ENCODE data around the gene ZNF827. TPM values are rescaled to one million over a fixed set of nuclear protein-coding genes. Genes with fewer than 3 reads are reported as not detected.

ZNF827 gene
- polyA plus RNA-seq, 1 donor (not counting 4 experiments of a cell fraction or from before 2014, with no cell fraction given) = 4.7 TPM

- H4K20me1 ChIP-seq (ENCODE audit: control insufficient read depth, extremely low read depth, insufficient read depth, low read length) = no peaks in the 10 kb centered on the region
- DNase-seq (ENCODE audit: low read depth, low spot score) = no peak
- H3K9ac ChIP-seq (ENCODE audit: control insufficient read depth, extremely low read depth, insufficient read depth, low read length) = no peak overlapping the region
- no peak overlapping the region for H3K4me3 ChIP-seq (ENCODE audit: control insufficient read depth in 2 of 3, extremely low read depth in 1 of 3, insufficient read depth in 2 of 3, low read depth in 1 of 3, low read length in 3 of 3)
- dilution Hi-C loops (cut with MboI; ENCODE audit: extremely low pct_ligation_motif_present, low sequenced_read_pairs) = no loop called here
- FAIRE-seq = no peak
- no peak overlapping the region for H3K4me2 ChIP-seq (ENCODE audit: control insufficient read depth, extremely low read depth, insufficient read depth, low read depth, low read length)
- no peak overlapping the region for H2AFZ ChIP-seq (ENCODE audit: control insufficient read depth, low read length)
- H3K9me1 ChIP-seq (ENCODE audit: control insufficient read depth, extremely low read depth, insufficient read depth, low read length) = no peaks in the 10 kb centered on the region
- no peak overlapping the region for H3K27ac ChIP-seq (ENCODE audit: control insufficient read depth, insufficient read depth, low read length)
- no peaks in the 10 kb centered on the region for H3K9me3 ChIP-seq (ENCODE audit: control insufficient read depth, low read depth, low read length)
- no peak for TF ChIP-seq CTCF (optimal IDR thresholded peaks at IDR 0.05 in 1 of 3, IDR thresholded peaks at IDR 0.05 in 1 of 3, conservative IDR thresholded peaks at IDR 0.05 in 1 of 3; ENCODE audit: extremely low read depth in 1 of 3, insufficient read depth in 2 of 3, low read length in 3 of 3)
- no peak for TF ChIP-seq EZH2 (IDR thresholded peaks at IDR 0.05; ENCODE audit: low read length)
- no peaks in the 10 kb centered on the region for H3K79me2 ChIP-seq (ENCODE audit: control insufficient read depth, insufficient read depth, low read length)
- H3K36me3 ChIP-seq (ENCODE audit: control insufficient read depth in 2 of 2, extremely low read depth in 1 of 2, insufficient read depth in 2 of 2, low read length in 2 of 2) = peaks cover 16 to 29% of the 10 kb centered on the region in 2 experiments
- no peaks in the 10 kb centered on the region for H3K4me1 ChIP-seq (ENCODE audit: control insufficient read depth, extremely low read depth, insufficient read depth, low read length)
- no peaks in the 10 kb centered on the region for H3K27me3 ChIP-seq (ENCODE audit: control insufficient read depth, extremely low read depth, insufficient read depth, low read length)
These were observed 175.2 kb downstream of the ZNF827 start for GRCh38 chr4:145763399-145763798.

GRCh38 chr4:145762719-145763118 lies 175.9 kb downstream of the ZNF827 start:
- no peak overlapping the region for H3K4me3 ChIP-seq (ENCODE audit: control insufficient read depth in 2 of 3, extremely low read depth in 1 of 3, insufficient read depth in 2 of 3, low read depth in 1 of 3, low read length in 3 of 3)
- H3K79me2 ChIP-seq (ENCODE audit: control insufficient read depth, insufficient read depth, low read length) = no peaks in the 10 kb centered on the region
- no peak overlapping the region for H3K4me2 ChIP-seq (ENCODE audit: control insufficient read depth, extremely low read depth, insufficient read depth, low read depth, low read length)
- no peaks in the 10 kb centered on the region for H3K9me1 ChIP-seq (ENCODE audit: control insufficient read depth, extremely low read depth, insufficient read depth, low read length)
- H3K27ac ChIP-seq (ENCODE audit: control insufficient read depth, insufficient read depth, low read length) = no peak overlapping the region
- no peaks in the 10 kb centered on the region for H3K27me3 ChIP-seq (ENCODE audit: control insufficient read depth, extremely low read depth, insufficient read depth, low read length)
- peaks cover 16 to 29% of the 10 kb centered on the region in 2 experiments for H3K36me3 ChIP-seq (ENCODE audit: control insufficient read depth in 2 of 2, extremely low read depth in 1 of 2, insufficient read depth in 2 of 2, low read length in 2 of 2)
- H3K9ac ChIP-seq (ENCODE audit: control insufficient read depth, extremely low read depth, insufficient read depth, low read length) = no peak overlapping the region
- H4K20me1 ChIP-seq (ENCODE audit: control insufficient read depth, extremely low read depth, insufficient read depth, low read length) = no peaks in the 10 kb centered on the region
- no peaks in the 10 kb centered on the region for H3K4me1 ChIP-seq (ENCODE audit: control insufficient read depth, extremely low read depth, insufficient read depth, low read length)
- TF ChIP-seq EZH2 (IDR thresholded peaks at IDR 0.05; ENCODE audit: low read length) = no peak
- no peak for TF ChIP-seq CTCF (optimal IDR thresholded peaks at IDR 0.05 in 1 of 3, IDR thresholded peaks at IDR 0.05 in 1 of 3, conservative IDR thresholded peaks at IDR 0.05 in 1 of 3; ENCODE audit: extremely low read depth in 1 of 3, insufficient read depth in 2 of 3, low read length in 3 of 3)
- DNase-seq (ENCODE audit: low read depth, low spot score) (no peak), FAIRE-seq (no peak)
- no peak overlapping the region for H2AFZ ChIP-seq (ENCODE audit: control insufficient read depth, low read length)
- H3K9me3 ChIP-seq (ENCODE audit: control insufficient read depth, low read depth, low read length) = no peaks in the 10 kb centered on the region
- dilution Hi-C loops (cut with MboI; ENCODE audit: extremely low pct_ligation_motif_present, low sequenced_read_pairs) = no loop called here
